ENCODE data around the gene MOB1A. TPM values are rescaled to one million over a fixed set of nuclear protein-coding genes. Genes with fewer than 3 reads are reported as not detected.

Gene MOB1A
- total and polyA plus RNA-seq, 2 of the 13 experiments (the other 11 are each of a cell fraction or from before 2014, with no cell fraction given), result 48.2 to 139 TPM

DNA sequence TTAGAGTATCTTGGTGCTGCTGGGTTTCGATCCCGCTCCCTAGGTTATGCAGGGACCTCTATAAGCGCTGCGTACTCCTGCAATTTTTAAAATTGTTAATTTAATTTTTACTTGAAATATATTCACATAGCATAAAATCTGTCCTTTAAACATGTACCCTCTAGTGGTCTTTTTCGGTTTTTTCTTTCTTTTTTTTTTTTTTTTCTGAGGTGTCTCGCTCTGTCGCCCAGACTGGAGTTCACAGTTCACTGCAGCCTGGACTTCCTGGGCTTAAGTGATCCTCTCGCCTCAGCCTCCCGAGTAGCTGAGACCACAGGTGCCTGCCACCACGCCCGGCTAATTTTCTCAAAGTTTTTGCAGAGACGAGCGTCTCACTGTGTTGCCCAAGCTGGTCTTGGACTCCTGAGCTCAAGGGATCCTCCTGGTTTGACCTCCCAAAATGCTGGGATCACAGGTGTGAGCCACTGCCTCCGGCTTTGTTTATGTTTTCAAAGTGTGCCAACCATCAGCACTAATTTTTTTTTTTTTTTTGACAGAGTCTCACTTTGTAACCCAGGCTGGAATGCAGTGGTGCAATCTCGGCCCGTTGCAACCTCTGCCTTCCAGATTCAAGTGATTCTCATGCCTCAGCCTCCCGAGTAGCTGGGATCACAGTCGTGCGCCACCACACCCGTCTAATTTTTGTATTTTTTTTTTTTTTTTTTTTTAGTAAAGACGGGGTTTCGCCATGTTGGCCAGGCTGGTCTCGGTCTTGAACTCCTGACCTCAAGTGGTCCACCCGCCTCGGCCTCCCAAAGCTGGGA, 585 bp upstream of the MOB1A start (continued):
- TF ChIP-seq MBNL3 (CRISPR knock-in tag; conservative IDR thresholded peaks at IDR 0.05) (no peak), ZNF773 (CRISPR knock-in tag; IDR thresholded peaks at IDR 0.05; ENCODE audit: borderline replicate concordance) (no peak), SRY (CRISPR knock-in tag; IDR thresholded peaks at IDR 0.05) (no peak), POLR2A (IDR thresholded peaks at IDR 0.05; ENCODE audit: insufficient read depth in 1 of 2, low read depth in 2 of 2, low read length in 2 of 2) (peak in 1 of 2 experiments; percentile 87; a peak in 2 of 4 replicates), ZNF644 (CRISPR knock-in tag; IDR thresholded peaks at IDR 0.05; ENCODE audit: low read depth) (0 out of 2 replicates have a peak, but pooled peaks have one; percentile 0), ZNF746 (CRISPR knock-in tag; IDR thresholded peaks at IDR 0.05) (no peak), ZNF772 (CRISPR knock-in tag; IDR thresholded peaks at IDR 0.05) (no peak), KAT7 (CRISPR knock-in tag; IDR thresholded peaks at IDR 0.05; ENCODE audit: borderline replicate concordance) (no peak), NR2F6 (IDR thresholded peaks at IDR 0.05) (no peak), NR2F6 (CRISPR knock-in tag; IDR thresholded peaks at IDR 0.05) (no peak), MLLT10 (CRISPR knock-in tag; IDR thresholded peaks at IDR 0.05) (no peak), ZMYM3 (CRISPR knock-in tag; IDR thresholded peaks at IDR 0.05) (peak; percentile 95)
- TF ChIP-seq, protein P1, sequence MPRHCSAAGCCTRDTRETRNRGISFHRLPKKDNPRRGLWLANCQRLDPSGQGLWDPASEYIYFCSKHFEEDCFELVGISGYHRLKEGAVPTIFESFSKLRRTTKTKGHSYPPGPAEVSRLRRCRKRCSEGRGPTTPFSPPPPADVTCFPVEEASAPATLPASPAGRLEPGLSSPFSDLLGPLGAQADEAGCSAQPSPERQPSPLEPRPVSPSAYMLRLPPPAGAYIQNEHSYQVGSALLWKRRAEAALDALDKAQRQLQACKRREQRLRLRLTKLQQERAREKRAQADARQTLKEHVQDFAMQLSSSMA (CRISPR knock-in tag; IDR thresholded peaks at IDR 0.05), result no peak
- TF ChIP-seq, protein P2, sequence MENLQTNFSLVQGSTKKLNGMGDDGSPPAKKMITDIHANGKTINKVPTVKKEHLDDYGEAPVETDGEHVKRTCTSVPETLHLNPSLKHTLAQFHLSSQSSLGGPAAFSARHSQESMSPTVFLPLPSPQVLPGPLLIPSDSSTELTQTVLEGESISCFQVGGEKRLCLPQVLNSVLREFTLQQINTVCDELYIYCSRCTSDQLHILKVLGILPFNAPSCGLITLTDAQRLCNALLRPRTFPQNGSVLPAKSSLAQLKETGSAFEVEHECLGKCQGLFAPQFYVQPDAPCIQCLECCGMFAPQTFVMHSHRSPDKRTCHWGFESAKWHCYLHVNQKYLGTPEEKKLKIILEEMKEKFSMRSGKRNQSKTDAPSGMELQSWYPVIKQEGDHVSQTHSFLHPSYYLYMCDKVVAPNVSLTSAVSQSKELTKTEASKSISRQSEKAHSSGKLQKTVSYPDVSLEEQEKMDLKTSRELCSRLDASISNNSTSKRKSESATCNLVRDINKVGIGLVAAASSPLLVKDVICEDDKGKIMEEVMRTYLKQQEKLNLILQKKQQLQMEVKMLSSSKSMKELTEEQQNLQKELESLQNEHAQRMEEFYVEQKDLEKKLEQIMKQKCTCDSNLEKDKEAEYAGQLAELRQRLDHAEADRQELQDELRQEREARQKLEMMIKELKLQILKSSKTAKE (CRISPR knock-in tag; IDR thresholded peaks at IDR 0.05; ENCODE audit: borderline replicate concordance), result no peak
- TF ChIP-seq, protein P3, sequence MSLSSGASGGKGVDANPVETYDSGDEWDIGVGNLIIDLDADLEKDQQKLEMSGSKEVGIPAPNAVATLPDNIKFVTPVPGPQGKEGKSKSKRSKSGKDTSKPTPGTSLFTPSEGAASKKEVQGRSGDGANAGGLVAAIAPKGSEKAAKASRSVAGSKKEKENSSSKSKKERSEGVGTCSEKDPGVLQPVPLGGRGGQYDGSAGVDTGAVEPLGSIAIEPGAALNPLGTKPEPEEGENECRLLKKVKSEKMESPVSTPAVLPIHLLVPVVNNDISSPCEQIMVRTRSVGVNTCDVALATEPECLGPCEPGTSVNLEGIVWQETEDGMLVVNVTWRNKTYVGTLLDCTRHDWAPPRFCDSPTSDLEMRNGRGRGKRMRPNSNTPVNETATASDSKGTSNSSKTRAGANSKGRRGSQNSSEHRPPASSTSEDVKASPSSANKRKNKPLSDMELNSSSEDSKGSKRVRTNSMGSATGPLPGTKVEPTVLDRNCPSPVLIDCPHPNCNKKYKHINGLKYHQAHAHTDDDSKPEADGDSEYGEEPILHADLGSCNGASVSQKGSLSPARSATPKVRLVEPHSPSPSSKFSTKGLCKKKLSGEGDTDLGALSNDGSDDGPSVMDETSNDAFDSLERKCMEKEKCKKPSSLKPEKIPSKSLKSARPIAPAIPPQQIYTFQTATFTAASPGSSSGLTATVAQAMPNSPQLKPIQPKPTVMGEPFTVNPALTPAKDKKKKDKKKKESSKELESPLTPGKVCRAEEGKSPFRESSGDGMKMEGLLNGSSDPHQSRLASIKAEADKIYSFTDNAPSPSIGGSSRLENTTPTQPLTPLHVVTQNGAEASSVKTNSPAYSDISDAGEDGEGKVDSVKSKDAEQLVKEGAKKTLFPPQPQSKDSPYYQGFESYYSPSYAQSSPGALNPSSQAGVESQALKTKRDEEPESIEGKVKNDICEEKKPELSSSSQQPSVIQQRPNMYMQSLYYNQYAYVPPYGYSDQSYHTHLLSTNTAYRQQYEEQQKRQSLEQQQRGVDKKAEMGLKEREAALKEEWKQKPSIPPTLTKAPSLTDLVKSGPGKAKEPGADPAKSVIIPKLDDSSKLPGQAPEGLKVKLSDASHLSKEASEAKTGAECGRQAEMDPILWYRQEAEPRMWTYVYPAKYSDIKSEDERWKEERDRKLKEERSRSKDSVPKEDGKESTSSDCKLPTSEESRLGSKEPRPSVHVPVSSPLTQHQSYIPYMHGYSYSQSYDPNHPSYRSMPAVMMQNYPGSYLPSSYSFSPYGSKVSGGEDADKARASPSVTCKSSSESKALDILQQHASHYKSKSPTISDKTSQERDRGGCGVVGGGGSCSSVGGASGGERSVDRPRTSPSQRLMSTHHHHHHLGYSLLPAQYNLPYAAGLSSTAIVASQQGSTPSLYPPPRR (CRISPR knock-in tag; IDR thresholded peaks at IDR 0.05; ENCODE audit: borderline replicate concordance), result no peak
- TF ChIP-seq, protein P4, sequence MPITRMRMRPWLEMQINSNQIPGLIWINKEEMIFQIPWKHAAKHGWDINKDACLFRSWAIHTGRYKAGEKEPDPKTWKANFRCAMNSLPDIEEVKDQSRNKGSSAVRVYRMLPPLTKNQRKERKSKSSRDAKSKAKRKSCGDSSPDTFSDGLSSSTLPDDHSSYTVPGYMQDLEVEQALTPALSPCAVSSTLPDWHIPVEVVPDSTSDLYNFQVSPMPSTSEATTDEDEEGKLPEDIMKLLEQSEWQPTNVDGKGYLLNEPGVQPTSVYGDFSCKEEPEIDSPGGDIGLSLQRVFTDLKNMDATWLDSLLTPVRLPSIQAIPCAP (CRISPR knock-in tag; IDR thresholded peaks at IDR 0.05; ENCODE audit: low read depth), result no peak
- TF ChIP-seq, protein P5, sequence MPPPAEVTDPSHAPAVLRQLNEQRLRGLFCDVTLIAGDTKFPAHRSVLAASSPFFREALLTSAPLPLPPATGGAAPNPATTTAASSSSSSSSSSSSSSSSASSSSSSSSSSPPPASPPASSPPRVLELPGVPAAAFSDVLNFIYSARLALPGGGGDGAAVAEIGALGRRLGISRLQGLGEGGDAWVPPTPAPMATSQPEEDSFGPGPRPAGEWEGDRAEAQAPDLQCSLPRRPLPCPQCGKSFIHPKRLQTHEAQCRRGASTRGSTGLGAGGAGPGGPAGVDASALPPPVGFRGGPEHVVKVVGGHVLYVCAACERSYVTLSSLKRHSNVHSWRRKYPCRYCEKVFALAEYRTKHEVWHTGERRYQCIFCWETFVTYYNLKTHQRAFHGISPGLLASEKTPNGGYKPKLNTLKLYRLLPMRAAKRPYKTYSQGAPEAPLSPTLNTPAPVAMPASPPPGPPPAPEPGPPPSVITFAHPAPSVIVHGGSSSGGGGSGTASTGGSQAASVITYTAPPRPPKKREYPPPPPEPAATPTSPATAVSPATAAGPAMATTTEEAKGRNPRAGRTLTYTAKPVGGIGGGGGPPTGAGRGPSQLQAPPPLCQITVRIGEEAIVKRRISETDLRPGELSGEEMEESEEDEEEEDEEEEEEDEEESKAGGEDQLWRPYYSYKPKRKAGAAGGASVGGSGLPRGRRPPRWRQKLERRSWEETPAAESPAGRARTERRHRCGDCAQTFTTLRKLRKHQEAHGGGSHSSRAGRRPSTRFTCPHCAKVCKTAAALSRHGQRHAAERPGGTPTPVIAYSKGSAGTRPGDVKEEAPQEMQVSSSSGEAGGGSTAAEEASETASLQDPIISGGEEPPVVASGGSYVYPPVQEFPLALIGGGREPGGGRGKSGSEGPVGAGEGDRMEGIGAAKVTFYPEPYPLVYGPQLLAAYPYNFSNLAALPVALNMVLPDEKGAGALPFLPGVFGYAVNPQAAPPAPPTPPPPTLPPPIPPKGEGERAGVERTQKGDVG (CRISPR knock-in tag; IDR thresholded peaks at IDR 0.05; ENCODE audit: borderline replicate concordance), result no peak
